HG03469 (cell line): ENCODE measurements around the gene SPOCK3.
"Not testable (repeated sequence)": the region's sequence is repeated elsewhere in the genome, so short reads cannot be mapped to it uniquely, and the experiment has no call there.

Source experiments
- ATAC-seq: cut with Tn5 transposase; IDR thresholded peaks from one replicate; pipeline ENCODE4 v1.9.1; 2021; ENCODE audit warnings: mild to moderate bottlenecking, moderate library complexity, moderate number of reproducible peaks; ENCODE audit not compliant: unreplicated experiment

Gene SPOCK3

GRCh38 chr4:166972071-166972470 lies 262.2 kb downstream of the SPOCK3 start:
- ATAC-seq = no peak

GRCh38 chr4:166968219-166968618 lies 266.1 kb downstream of the SPOCK3 start:
- ATAC-seq = not testable (repeated sequence)

GRCh38 chr4:166965562-166965961 lies 268.7 kb downstream of the SPOCK3 start:
- ATAC-seq = no peak

GRCh38 chr4:166957451-166957850 lies 276.8 kb downstream of the SPOCK3 start:
- ATAC-seq = no peak

- no peak for ATAC-seq
Observed at GRCh38 chr4:166956484-166956883, 277.8 kb downstream of the SPOCK3 start.

- ATAC-seq = no peak
Observed at GRCh38 chr4:166941629-166942028, 292.7 kb downstream of the SPOCK3 start.

GRCh38 chr4:166930464-166930863 lies 303.8 kb downstream of the SPOCK3 start:
- no peak for ATAC-seq

GRCh38 chr4:166924424-166924823 lies 309.9 kb downstream of the SPOCK3 start:
- ATAC-seq = no peak

GRCh38 chr4:166913926-166914325 lies 320.4 kb downstream of the SPOCK3 start:
- no peak for ATAC-seq

- no peak for ATAC-seq
Observed at GRCh38 chr4:166903408-166903807, 330.9 kb downstream of the SPOCK3 start.

GRCh38 chr4:166902941-166903340 lies 331.4 kb downstream of the SPOCK3 start:
- ATAC-seq = no peak

- ATAC-seq = peak; percentile 66
Observed at GRCh38 chr4:166896254-166896653, 338.0 kb downstream of the SPOCK3 start.

- ATAC-seq = no peak
Observed at GRCh38 chr4:166895771-166896170, 338.5 kb downstream of the SPOCK3 start.

GRCh38 chr4:166887457-166887856 lies 346.8 kb downstream of the SPOCK3 start:
- no peak for ATAC-seq

- ATAC-seq = no peak
Observed at GRCh38 chr4:166886718-166887117, 347.6 kb downstream of the SPOCK3 start.

GRCh38 chr4:166882221-166882620 lies 352.1 kb downstream of the SPOCK3 start:
- no peak for ATAC-seq

GRCh38 chr4:166875821-166876220 lies 358.5 kb downstream of the SPOCK3 start:
- no peak for ATAC-seq

GRCh38 chr4:166862032-166862431 lies 372.3 kb downstream of the SPOCK3 start:
- no peak for ATAC-seq

GRCh38 chr4:166850398-166850797 lies 383.9 kb downstream of the SPOCK3 start:
- ATAC-seq = not testable (repeated sequence)

- ATAC-seq = no peak
Observed at GRCh38 chr4:166846939-166847338, 387.4 kb downstream of the SPOCK3 start.

- no peak for ATAC-seq
Observed at GRCh38 chr4:166842795-166843261, 391.5 kb downstream of the SPOCK3 start.

- ATAC-seq = peak; percentile 78
Observed at GRCh38 chr4:166839615-166840251, 394.6 kb downstream of the SPOCK3 start.
